Gastrocnemius medialis (tissue), 4 donors: ENCODE data around the gene SCGN. TPM values are rescaled to one million over a fixed set of nuclear protein-coding genes. Genes with fewer than 3 reads are reported as not detected.

Experiments
- ATAC-seq, 2 donors: fragments of 150-250 bp; one replicate each; pipeline ENCODE4 v1.9.1; 2016
- DNase-seq, 2 donors: peaks; one replicate each; pipeline ENCODE4 v3.0.0-alpha.2; 2019
- H3K27ac ChIP-seq, 4 donors: fragments of 200-600 bp; sonication (generic); 1 replicate in 1 of 4; 2 replicates in 3 of 4; pipeline ENCODE4 v1.5.1; 2016 to 2018; ENCODE audit warnings: mild to moderate bottlenecking in 2 of 4, moderate library complexity in 1 of 4
- H3K27me3 ChIP-seq, 3 donors: fragments of 200-600 bp; sonication (generic) in 2 of 3; 1 replicate in 1 of 3; 2 replicates in 2 of 3; pipeline versions ENCODE4 v1.5.1 to v1.6.0; 2016 to 2019; ENCODE audit warnings: mild to moderate bottlenecking in 1 of 3, moderate library complexity in 1 of 3
- H3K36me3 ChIP-seq, 2 donors: fragments of 200-600 bp; sonication (generic) in 1 of 2; one replicate each; pipeline ENCODE4 v1.5.1; 2017 to 2018
- H3K4me1 ChIP-seq, 2 donors: fragments of 200-600 bp; sonication (generic) in 1 of 2; one replicate each; pipeline ENCODE4 v1.5.1; 2016 to 2017; ENCODE audit warnings: mild to moderate bottlenecking in 2 of 2
- H3K4me3 ChIP-seq, 4 donors: fragments of 200-600 bp; sonication (generic) in 3 of 4; 1 replicate in 1 of 4; 2 replicates in 3 of 4; pipeline ENCODE4 v1.5.1; 2016 to 2019; ENCODE audit warnings: mild to moderate bottlenecking in 2 of 4
- H3K9me3 ChIP-seq, 3 donors: fragments of 200-600 bp; sonication (generic) in 2 of 3; 1 replicate in 1 of 3; 2 replicates in 2 of 3; pipeline ENCODE4 v1.5.1; 2016 to 2019
- POLR2A ChIP-seq, 2 donors: fragments of 450-650 bp; IDR thresholded peaks; one replicate each; pipeline ENCODE4 v1.6.1; 2017; ENCODE audit warnings: antibody characterized with exemption in 2 of 2, mild to moderate bottlenecking in 2 of 2, moderate library complexity in 2 of 2
- in situ Hi-C, 4 donors: fragments of 200-750 bp; cut with MboI; loops; one replicate each; pipeline versions ENCODE4 v1.15.0 to v1.8.0; 2017; ENCODE audit warnings: low sequenced_read_pairs in 4 of 4
- intact Hi-C: fragments of 100-400 bp; cut with DNase I; formaldehyde crosslinking; loops from one replicate; pipeline ENCODE4 v1.15.1; 2023; ENCODE audit warnings: low total_unique reads
- total RNA-seq, 4 donors: library from RNA; depleted of rRNA; stranded (reverse); fragments of >200 nt; gene quantifications; one replicate each; pipeline versions ENCODE4 v1.1.0 to v1.2.3, GENCODE V29; 2016
- TF ChIP-seq, protein P1 (sequence below), 5 experiments: fragments of 450-650 bp in 3 of 5; fragments of 200-600 bp in 2 of 5; sonication (generic) in 2 of 5; IDR thresholded peaks in 4 of 5; conservative IDR thresholded peaks in 1 of 5; 1 replicate in 4 of 5; 2 replicates in 1 of 5; pipeline ENCODE4 v1.5.1; 2016 to 2019; ENCODE audit warnings: antibody characterized with exemption in 5 of 5, mild to moderate bottlenecking in 3 of 5, moderate library complexity in 3 of 5

SCGN gene
- total RNA-seq, 4 donors from 2014 or later: not detected

DNA sequence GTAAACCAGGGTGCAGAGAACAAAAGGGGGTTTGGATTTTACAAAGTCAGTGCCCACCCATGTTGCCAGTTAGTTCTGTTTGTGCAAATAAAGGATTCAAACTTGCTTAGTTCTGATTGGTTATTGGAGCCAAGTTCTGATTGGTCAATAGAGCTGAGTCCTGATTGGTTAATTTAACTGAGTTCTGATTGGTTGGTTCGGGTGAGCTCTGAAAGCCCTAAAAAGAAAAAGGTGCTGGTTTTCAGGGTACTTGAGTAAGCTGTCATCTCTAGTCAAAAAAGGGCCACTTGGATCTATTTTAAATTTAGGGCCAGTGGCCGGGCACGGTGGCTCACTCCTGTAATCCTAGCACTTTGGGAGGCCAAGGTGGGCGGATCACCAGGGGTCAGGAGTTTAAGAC lies 47.6 kb downstream of the SCGN start:
- ATAC-seq: no peak
- in situ Hi-C loops: no loop called here
- Histone ChIP-seq H3K27ac (no peak overlapping the region), H3K36me3 (no peaks in the 10 kb centered on the region), H3K4me1 (no peaks in the 10 kb centered on the region), H3K27me3 (no peaks in the 10 kb centered on the region), H3K4me3 (no peak overlapping the region), H3K9me3 (no peaks in the 10 kb centered on the region)
- TF ChIP-seq, protein P1, sequence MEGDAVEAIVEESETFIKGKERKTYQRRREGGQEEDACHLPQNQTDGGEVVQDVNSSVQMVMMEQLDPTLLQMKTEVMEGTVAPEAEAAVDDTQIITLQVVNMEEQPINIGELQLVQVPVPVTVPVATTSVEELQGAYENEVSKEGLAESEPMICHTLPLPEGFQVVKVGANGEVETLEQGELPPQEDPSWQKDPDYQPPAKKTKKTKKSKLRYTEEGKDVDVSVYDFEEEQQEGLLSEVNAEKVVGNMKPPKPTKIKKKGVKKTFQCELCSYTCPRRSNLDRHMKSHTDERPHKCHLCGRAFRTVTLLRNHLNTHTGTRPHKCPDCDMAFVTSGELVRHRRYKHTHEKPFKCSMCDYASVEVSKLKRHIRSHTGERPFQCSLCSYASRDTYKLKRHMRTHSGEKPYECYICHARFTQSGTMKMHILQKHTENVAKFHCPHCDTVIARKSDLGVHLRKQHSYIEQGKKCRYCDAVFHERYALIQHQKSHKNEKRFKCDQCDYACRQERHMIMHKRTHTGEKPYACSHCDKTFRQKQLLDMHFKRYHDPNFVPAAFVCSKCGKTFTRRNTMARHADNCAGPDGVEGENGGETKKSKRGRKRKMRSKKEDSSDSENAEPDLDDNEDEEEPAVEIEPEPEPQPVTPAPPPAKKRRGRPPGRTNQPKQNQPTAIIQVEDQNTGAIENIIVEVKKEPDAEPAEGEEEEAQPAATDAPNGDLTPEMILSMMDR (IDR thresholded peaks at IDR 0.05 in 4 of 5, conservative IDR thresholded peaks at IDR 0.05 in 1 of 5): no peak
- no peak for TF ChIP-seq POLR2A (IDR thresholded peaks at IDR 0.05)
- DNase-seq: no peak
- intact Hi-C loops: no loop called here

DNA sequence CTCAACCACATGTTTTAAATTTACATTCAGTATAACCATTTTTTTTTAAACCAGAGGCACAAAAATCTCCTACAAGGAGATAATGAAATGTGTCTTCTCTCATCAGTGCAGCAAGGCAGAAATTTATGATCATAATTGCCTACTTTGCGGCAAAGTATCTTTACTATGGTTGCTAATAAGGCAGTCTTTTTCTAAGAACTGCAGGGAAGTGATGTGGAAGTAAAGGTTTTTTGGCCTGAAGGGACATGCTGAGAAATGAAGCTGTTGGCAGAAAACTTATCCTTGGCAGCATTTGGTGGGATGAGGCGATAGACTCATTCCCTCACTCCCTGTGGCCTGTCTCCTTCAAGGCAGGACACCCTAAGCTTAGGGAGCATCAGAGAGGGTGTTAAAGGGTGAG lies 48.7 kb downstream of the SCGN start:
- ATAC-seq (no peak), DNase-seq (no peak)
- Histone ChIP-seq H3K27ac (no peak overlapping the region), H3K36me3 (no peaks in the 10 kb centered on the region), H3K4me1 (no peaks in the 10 kb centered on the region), H3K4me3 (no peak overlapping the region), H3K9me3 (no peaks in the 10 kb centered on the region), H3K27me3 (no peaks in the 10 kb centered on the region)
- TF ChIP-seq POLR2A (IDR thresholded peaks at IDR 0.05): no peak
- TF ChIP-seq, protein P1 (IDR thresholded peaks at IDR 0.05 in 4 of 5, conservative IDR thresholded peaks at IDR 0.05 in 1 of 5): no peak
- intact Hi-C loops (no loop called here), in situ Hi-C loops (no loop called here)

DNA sequence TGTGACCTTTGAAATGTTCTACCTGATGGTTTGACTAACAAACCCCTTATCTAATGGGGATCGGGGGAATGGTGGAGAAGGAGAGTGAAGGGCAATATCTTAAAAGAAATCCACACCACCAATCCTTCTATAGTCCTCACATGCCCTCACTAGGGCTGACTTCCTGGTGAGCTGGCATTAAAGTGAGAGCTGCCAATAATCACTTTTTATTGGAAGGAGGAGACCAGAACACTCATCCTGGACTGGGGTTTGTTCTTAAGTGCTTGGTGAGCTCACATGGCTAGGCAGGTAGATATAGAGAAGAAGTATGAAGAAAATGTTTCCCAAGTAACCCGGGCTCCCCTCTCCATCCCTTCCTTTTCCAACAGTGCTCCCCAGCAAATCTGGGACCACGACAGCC lies 49.8 kb downstream of the SCGN start:
- in situ Hi-C loops: no loop called here

DNA sequence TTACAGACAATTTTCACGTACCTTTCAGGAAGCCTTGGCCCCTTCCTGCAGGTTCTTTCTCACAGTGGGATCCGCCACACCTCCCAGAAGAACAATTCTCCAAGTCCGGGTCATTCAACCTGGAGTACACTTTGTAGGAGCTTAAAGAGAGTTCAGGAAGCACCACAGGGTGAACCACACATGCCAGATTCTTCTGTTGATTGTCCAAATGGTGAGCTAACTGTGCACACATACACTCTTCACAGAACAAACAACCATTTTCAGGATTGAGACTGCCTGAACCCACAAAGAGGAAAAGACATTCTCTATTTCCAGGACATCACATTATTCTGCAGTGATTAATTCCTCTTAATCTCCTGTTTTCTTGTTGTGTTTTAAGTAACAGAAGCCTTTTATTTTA lies 51.0 kb downstream of the SCGN start:
- no peak overlapping the region for H3K27ac ChIP-seq
- intact Hi-C loops: no loop called here

More for the DNA sequence above, 49.8 kb downstream of the SCGN start:
- no peaks in the 10 kb centered on the region for H3K9me3 ChIP-seq
- DNase-seq: no peak
- TF ChIP-seq POLR2A (IDR thresholded peaks at IDR 0.05): no peak
- TF ChIP-seq, protein P1 (IDR thresholded peaks at IDR 0.05 in 4 of 5, conservative IDR thresholded peaks at IDR 0.05 in 1 of 5): no peak
- no peak overlapping the region for H3K4me3 ChIP-seq
- no peaks in the 10 kb centered on the region for H3K4me1 ChIP-seq
- no peaks in the 10 kb centered on the region for H3K27me3 ChIP-seq
- H3K27ac ChIP-seq: no peak overlapping the region
- intact Hi-C loops: no loop called here
- ATAC-seq: no peak
- H3K36me3 ChIP-seq: no peaks in the 10 kb centered on the region

DNA sequence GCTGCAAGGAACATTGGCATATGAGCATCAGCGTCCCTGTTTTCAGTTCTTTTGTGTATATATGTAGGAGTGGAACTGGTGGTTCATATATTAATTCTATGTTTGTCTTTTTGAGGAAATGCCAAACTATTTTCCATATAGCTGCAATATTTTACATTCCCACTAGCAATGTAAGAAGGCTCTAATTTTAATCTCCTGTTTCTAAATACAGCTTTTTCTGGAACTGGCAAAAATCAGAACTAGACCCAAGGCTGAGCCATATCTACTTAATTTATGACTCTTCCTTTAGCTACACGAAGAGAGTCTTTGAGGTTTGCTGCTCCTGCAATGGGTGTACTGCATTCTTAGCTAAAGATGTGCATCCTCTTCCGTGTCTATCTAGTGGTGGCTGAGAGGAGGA lies 52.0 kb downstream of the SCGN start:
- in situ Hi-C loops: no loop called here
- Histone ChIP-seq H3K4me3 (no peak overlapping the region), H3K9me3 (no peaks in the 10 kb centered on the region), H3K36me3 (no peaks in the 10 kb centered on the region), H3K27ac (no peak overlapping the region), H3K27me3 (no peaks in the 10 kb centered on the region), H3K4me1 (no peaks in the 10 kb centered on the region)
- intact Hi-C loops: no loop called here
- ATAC-seq (no peak), DNase-seq (no peak)
- TF ChIP-seq, protein P1 (IDR thresholded peaks at IDR 0.05 in 4 of 5, conservative IDR thresholded peaks at IDR 0.05 in 1 of 5): no peak
- TF ChIP-seq POLR2A (IDR thresholded peaks at IDR 0.05): no peak

More for the DNA sequence above, 51.0 kb downstream of the SCGN start:
- ATAC-seq: no peak
- DNase-seq: no peak
- no peaks in the 10 kb centered on the region for H3K27me3 ChIP-seq
- no peaks in the 10 kb centered on the region for H3K4me1 ChIP-seq
- H3K4me3 ChIP-seq: no peak overlapping the region
- H3K9me3 ChIP-seq: no peaks in the 10 kb centered on the region
- no peak for TF ChIP-seq POLR2A (IDR thresholded peaks at IDR 0.05)
- TF ChIP-seq, protein P1 (IDR thresholded peaks at IDR 0.05 in 4 of 5, conservative IDR thresholded peaks at IDR 0.05 in 1 of 5): no peak
- H3K36me3 ChIP-seq: no peaks in the 10 kb centered on the region
- in situ Hi-C loops: no loop called here
